Vagina (tissue), 2 donors: ENCODE measurements around the gene OR2H1.

Source experiments
- POLR2A ChIP-seq, 2 donors: fragments of 450-650 bp; IDR thresholded peaks; one replicate each; pipeline ENCODE4 v1.6.1; 2017; ENCODE audit warnings: antibody characterized with exemption in 2 of 2, mild to moderate bottlenecking in 2 of 2, moderate library complexity in 2 of 2
- TF ChIP-seq, protein P1 (sequence below), 3 experiments: fragments of 450-650 bp in 2 of 3; fragments of 200-600 bp in 1 of 3; sonication (generic) in 1 of 3; IDR thresholded peaks; one replicate each; pipeline ENCODE4 v1.5.1; 2017 to 2019; ENCODE audit warnings: antibody characterized with exemption in 3 of 3, mild to moderate bottlenecking in 2 of 3, moderate library complexity in 2 of 3

DNA sequence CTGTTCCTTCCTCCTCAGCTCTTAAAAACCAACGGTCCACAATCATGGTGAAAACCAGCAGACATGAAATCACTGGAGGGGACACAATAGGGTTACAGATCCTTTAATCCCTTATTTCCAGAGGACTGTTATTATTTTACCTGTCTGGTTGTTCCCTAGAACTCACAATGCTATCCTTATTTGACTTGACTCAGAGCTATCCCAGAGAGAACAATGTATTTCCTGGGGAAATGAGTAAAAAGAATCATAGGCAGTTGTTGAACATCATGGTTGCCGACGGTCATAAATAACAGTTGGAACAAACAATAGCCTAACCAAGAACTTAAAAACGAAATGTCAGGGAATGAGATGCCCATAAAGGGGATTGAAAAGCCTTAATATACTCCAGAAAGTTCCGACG, 9.3 kb downstream of the OR2H1 start:
- TF ChIP-seq, protein P1, sequence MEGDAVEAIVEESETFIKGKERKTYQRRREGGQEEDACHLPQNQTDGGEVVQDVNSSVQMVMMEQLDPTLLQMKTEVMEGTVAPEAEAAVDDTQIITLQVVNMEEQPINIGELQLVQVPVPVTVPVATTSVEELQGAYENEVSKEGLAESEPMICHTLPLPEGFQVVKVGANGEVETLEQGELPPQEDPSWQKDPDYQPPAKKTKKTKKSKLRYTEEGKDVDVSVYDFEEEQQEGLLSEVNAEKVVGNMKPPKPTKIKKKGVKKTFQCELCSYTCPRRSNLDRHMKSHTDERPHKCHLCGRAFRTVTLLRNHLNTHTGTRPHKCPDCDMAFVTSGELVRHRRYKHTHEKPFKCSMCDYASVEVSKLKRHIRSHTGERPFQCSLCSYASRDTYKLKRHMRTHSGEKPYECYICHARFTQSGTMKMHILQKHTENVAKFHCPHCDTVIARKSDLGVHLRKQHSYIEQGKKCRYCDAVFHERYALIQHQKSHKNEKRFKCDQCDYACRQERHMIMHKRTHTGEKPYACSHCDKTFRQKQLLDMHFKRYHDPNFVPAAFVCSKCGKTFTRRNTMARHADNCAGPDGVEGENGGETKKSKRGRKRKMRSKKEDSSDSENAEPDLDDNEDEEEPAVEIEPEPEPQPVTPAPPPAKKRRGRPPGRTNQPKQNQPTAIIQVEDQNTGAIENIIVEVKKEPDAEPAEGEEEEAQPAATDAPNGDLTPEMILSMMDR (IDR thresholded peaks at IDR 0.05) = no peak
- no peak for TF ChIP-seq POLR2A (IDR thresholded peaks at IDR 0.05)
